OCI-LY3 (cell line): ENCODE measurements around the gene CYP1A2.

Experiments
- EZH2phosphoT487 ChIP-seq: fragments of 200-600 bp; shearing (Covaris generic); IDR thresholded peaks from 2 replicates; pipeline ENCODE4 v1.6.1; 2018; ENCODE audit warnings: antibody characterized with exemption, mixed run types, low read depth
- TF ChIP-seq, protein P1 (sequence below): fragments of 200-600, 300-600 bp; sonication (generic); IDR thresholded peaks from 2 replicates; pipeline ENCODE4 v1.5.1; 2014; ENCODE audit warnings: antibody characterized with exemption, low read length, low read depth

DNA sequence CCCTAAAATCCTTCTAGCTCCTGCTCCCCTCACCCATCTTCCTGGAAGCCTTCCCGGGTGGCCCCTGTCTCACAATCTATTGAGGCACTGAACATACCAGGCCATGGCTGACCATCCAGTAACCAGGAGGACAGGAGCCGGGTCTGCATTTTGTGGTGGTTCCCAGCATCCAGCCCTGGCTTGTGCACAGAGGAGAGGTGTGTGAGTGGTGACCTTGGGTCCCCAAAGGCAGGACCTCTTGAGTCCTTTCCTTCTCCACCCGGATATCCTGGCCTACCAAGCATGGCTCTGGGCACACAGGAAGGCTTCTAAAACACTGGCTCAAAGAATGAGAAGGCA is 41.1 kb downstream of the CYP1A2 start:
- TF ChIP-seq, protein P1, sequence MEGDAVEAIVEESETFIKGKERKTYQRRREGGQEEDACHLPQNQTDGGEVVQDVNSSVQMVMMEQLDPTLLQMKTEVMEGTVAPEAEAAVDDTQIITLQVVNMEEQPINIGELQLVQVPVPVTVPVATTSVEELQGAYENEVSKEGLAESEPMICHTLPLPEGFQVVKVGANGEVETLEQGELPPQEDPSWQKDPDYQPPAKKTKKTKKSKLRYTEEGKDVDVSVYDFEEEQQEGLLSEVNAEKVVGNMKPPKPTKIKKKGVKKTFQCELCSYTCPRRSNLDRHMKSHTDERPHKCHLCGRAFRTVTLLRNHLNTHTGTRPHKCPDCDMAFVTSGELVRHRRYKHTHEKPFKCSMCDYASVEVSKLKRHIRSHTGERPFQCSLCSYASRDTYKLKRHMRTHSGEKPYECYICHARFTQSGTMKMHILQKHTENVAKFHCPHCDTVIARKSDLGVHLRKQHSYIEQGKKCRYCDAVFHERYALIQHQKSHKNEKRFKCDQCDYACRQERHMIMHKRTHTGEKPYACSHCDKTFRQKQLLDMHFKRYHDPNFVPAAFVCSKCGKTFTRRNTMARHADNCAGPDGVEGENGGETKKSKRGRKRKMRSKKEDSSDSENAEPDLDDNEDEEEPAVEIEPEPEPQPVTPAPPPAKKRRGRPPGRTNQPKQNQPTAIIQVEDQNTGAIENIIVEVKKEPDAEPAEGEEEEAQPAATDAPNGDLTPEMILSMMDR: no peak; the same call in 1 of the 2 replicates
- TF ChIP-seq EZH2phosphoT487: no peak
